Gastrocnemius medialis (tissue), 4 donors: ENCODE results near the gene ATXN7L1. TPM values are rescaled to one million over a fixed set of nuclear protein-coding genes. Genes with fewer than 3 reads are reported as not detected.

Source experiments
- ATAC-seq, 2 donors: fragments of 150-250 bp; one replicate each; pipeline ENCODE4 v1.9.1; 2016
- DNase-seq, 2 donors: peaks; one replicate each; pipeline ENCODE4 v3.0.0-alpha.2; 2019
- H3K27ac ChIP-seq, 4 donors: fragments of 200-600 bp; sonication (generic); 1 replicate in 1 of 4; 2 replicates in 3 of 4; pipeline ENCODE4 v1.5.1; 2016 to 2018; ENCODE audit warnings: mild to moderate bottlenecking in 2 of 4, moderate library complexity in 1 of 4
- H3K27me3 ChIP-seq, 3 donors: fragments of 200-600 bp; sonication (generic) in 2 of 3; 1 replicate in 1 of 3; 2 replicates in 2 of 3; pipeline versions ENCODE4 v1.5.1 to v1.6.0; 2016 to 2019; ENCODE audit warnings: mild to moderate bottlenecking in 1 of 3, moderate library complexity in 1 of 3
- H3K36me3 ChIP-seq, 2 donors: fragments of 200-600 bp; sonication (generic) in 1 of 2; one replicate each; pipeline ENCODE4 v1.5.1; 2017 to 2018
- H3K4me1 ChIP-seq, 2 donors: fragments of 200-600 bp; sonication (generic) in 1 of 2; one replicate each; pipeline ENCODE4 v1.5.1; 2016 to 2017; ENCODE audit warnings: mild to moderate bottlenecking in 2 of 2
- H3K4me3 ChIP-seq, 4 donors: fragments of 200-600 bp; sonication (generic) in 3 of 4; 1 replicate in 1 of 4; 2 replicates in 3 of 4; pipeline ENCODE4 v1.5.1; 2016 to 2019; ENCODE audit warnings: mild to moderate bottlenecking in 2 of 4
- H3K9me3 ChIP-seq, 3 donors: fragments of 200-600 bp; sonication (generic) in 2 of 3; 1 replicate in 1 of 3; 2 replicates in 2 of 3; pipeline ENCODE4 v1.5.1; 2016 to 2019
- CTCF ChIP-seq, 5 experiments: fragments of 450-650 bp in 3 of 5; fragments of 200-600 bp in 2 of 5; sonication (generic) in 2 of 5; IDR thresholded peaks in 4 of 5; conservative IDR thresholded peaks in 1 of 5; 1 replicate in 4 of 5; 2 replicates in 1 of 5; pipeline ENCODE4 v1.5.1; 2016 to 2019; ENCODE audit warnings: antibody characterized with exemption in 5 of 5, mild to moderate bottlenecking in 3 of 5, moderate library complexity in 3 of 5
- POLR2A ChIP-seq, 2 donors: fragments of 450-650 bp; IDR thresholded peaks; one replicate each; pipeline ENCODE4 v1.6.1; 2017; ENCODE audit warnings: antibody characterized with exemption in 2 of 2, mild to moderate bottlenecking in 2 of 2, moderate library complexity in 2 of 2
- in situ Hi-C, 4 donors: fragments of 200-750 bp; cut with MboI; loops; one replicate each; pipeline versions ENCODE4 v1.15.0 to v1.8.0; 2017; ENCODE audit warnings: low sequenced_read_pairs in 4 of 4
- intact Hi-C: fragments of 100-400 bp; cut with DNase I; formaldehyde crosslinking; loops from one replicate; pipeline ENCODE4 v1.15.1; 2023; ENCODE audit warnings: low total_unique reads
- total RNA-seq, 4 donors: library from RNA; depleted of rRNA; stranded (reverse); fragments of >200 nt; gene quantifications; one replicate each; pipeline versions ENCODE4 v1.1.0 to v1.2.3, GENCODE V29; 2016

ATXN7L1 gene
- total RNA-seq, 4 donors from 2014 or later, result 1.6 to 6.6 (median 4.8) TPM

- Histone ChIP-seq H3K9me3 (no peaks in the 10 kb centered on the region), H3K4me3 (no peak overlapping the region), H3K4me1 (peaks cover 7 to 22% of the 10 kb centered on the region in 2 donors), H3K27ac (no peak overlapping the region), H3K36me3 (no peaks in the 10 kb centered on the region), H3K27me3 (no peaks in the 10 kb centered on the region)
- in situ Hi-C loops, result no loop called here
- peak in 1 of 2 donors; percentile 17 for DNase-seq
- ATAC-seq, result peak; percentile 18 to 45
- TF ChIP-seq POLR2A (IDR thresholded peaks at IDR 0.05), result no peak
- no peak for TF ChIP-seq CTCF (IDR thresholded peaks at IDR 0.05 in 4 of 5, conservative IDR thresholded peaks at IDR 0.05 in 1 of 5)
- intact Hi-C loops, result no loop called here
These were observed 157.9 kb downstream of the ATXN7L1 start for GRCh38 chr7:105718511-105718925.

GRCh38 chr7:105715528-105715927 is 160.9 kb downstream of the ATXN7L1 start:
- no peak overlapping the region for H3K27ac ChIP-seq
- no peaks in the 10 kb centered on the region for H3K9me3 ChIP-seq
- no peaks in the 10 kb centered on the region for H3K36me3 ChIP-seq
- ATAC-seq, result no peak
- H3K4me1 ChIP-seq, result peaks cover 7 to 22% of the 10 kb centered on the region in 2 donors
- in situ Hi-C loops (no loop called here), intact Hi-C loops (no loop called here)
- DNase-seq, result no peak
- no peak overlapping the region for H3K4me3 ChIP-seq
- TF ChIP-seq POLR2A (IDR thresholded peaks at IDR 0.05), result no peak
- no peak for TF ChIP-seq CTCF (IDR thresholded peaks at IDR 0.05 in 4 of 5, conservative IDR thresholded peaks at IDR 0.05 in 1 of 5)
- H3K27me3 ChIP-seq, result no peaks in the 10 kb centered on the region

GRCh38 chr7:105713488-105714465 is 162.6 kb downstream of the ATXN7L1 start:
- DNase-seq (no peak), ATAC-seq (no peak)
- in situ Hi-C loops (no loop called here), intact Hi-C loops (no loop called here)
- peaks cover 0 to 8% of the 10 kb centered on the region in 2 donors for H3K4me1 ChIP-seq
- H3K9me3 ChIP-seq, result no peaks in the 10 kb centered on the region
- H3K36me3 ChIP-seq, result no peaks in the 10 kb centered on the region
- no peak overlapping the region for H3K4me3 ChIP-seq
- H3K27ac ChIP-seq, result no peak overlapping the region
- TF ChIP-seq CTCF (IDR thresholded peaks at IDR 0.05 in 4 of 5, conservative IDR thresholded peaks at IDR 0.05 in 1 of 5) (no peak), POLR2A (IDR thresholded peaks at IDR 0.05) (no peak)
- no peaks in the 10 kb centered on the region for H3K27me3 ChIP-seq

GRCh38 chr7:105712877-105713276 is 163.5 kb downstream of the ATXN7L1 start:
- TF ChIP-seq POLR2A (IDR thresholded peaks at IDR 0.05) (no peak), CTCF (IDR thresholded peaks at IDR 0.05 in 4 of 5, conservative IDR thresholded peaks at IDR 0.05 in 1 of 5) (no peak)
- in situ Hi-C loops, result no loop called here
- no peak for ATAC-seq

More at GRCh38 chr7:105712877-105713276, 163.5 kb downstream of the ATXN7L1 start:
- Histone ChIP-seq H3K36me3 (no peaks in the 10 kb centered on the region), H3K27ac (no peak overlapping the region), H3K9me3 (no peaks in the 10 kb centered on the region), H3K4me1 (no peaks in the 10 kb centered on the region), H3K27me3 (no peaks in the 10 kb centered on the region), H3K4me3 (no peak overlapping the region)
- DNase-seq, result no peak
- intact Hi-C loops, result no loop called here
